IPS-11a (cell line): ENCODE measurements around the gene FRMD4A.

Experiments used
- H3K4me3 ChIP-seq: one replicate; pipeline ENCODE4 v1.5.1; 2013; ENCODE audit warnings: low read depth, low read length, control low read depth

Gene FRMD4A

GRCh38 chr10:13712837-13713581, 617.7 kb downstream of the FRMD4A start:
- no peak overlapping the region for H3K4me3 ChIP-seq

GRCh38 chr10:13712476-13712836, 618.3 kb downstream of the FRMD4A start:
- H3K4me3 ChIP-seq = no peak overlapping the region

- no peak overlapping the region for H3K4me3 ChIP-seq
Measured at GRCh38 chr10:13711291-13711690, 619.4 kb downstream of the FRMD4A start.

GRCh38 chr10:13709931-13710650, 620.6 kb downstream of the FRMD4A start:
- no peak overlapping the region for H3K4me3 ChIP-seq

GRCh38 chr10:13708256-13708990, 622.3 kb downstream of the FRMD4A start:
- no peak overlapping the region for H3K4me3 ChIP-seq

- H3K4me3 ChIP-seq = peak overlapping the region; percentile 8
Measured at GRCh38 chr10:13707156-13707881, 623.4 kb downstream of the FRMD4A start.

- no peak overlapping the region for H3K4me3 ChIP-seq
Measured at GRCh38 chr10:13706604-13707003, 624.1 kb downstream of the FRMD4A start.

- no peak overlapping the region for H3K4me3 ChIP-seq
Measured at GRCh38 chr10:13706175-13706574, 624.5 kb downstream of the FRMD4A start.

GRCh38 chr10:13705526-13706174, 625.1 kb downstream of the FRMD4A start:
- H3K4me3 ChIP-seq = no peak overlapping the region

- H3K4me3 ChIP-seq = no peak overlapping the region
Measured at GRCh38 chr10:13704964-13705363, 625.8 kb downstream of the FRMD4A start.

- H3K4me3 ChIP-seq = no peak overlapping the region
Measured at GRCh38 chr10:13703997-13704536, 626.7 kb downstream of the FRMD4A start.

- no peak overlapping the region for H3K4me3 ChIP-seq
Measured at GRCh38 chr10:13703101-13703818, 627.5 kb downstream of the FRMD4A start.

- H3K4me3 ChIP-seq = no peak overlapping the region
Measured at GRCh38 chr10:13701157-13701919, 629.4 kb downstream of the FRMD4A start.

GRCh38 chr10:13700473-13701144, 630.1 kb downstream of the FRMD4A start:
- H3K4me3 ChIP-seq = no peak overlapping the region

- no peak overlapping the region for H3K4me3 ChIP-seq
Measured at GRCh38 chr10:13699216-13699615, 631.5 kb downstream of the FRMD4A start.

GRCh38 chr10:13698217-13698616, 632.5 kb downstream of the FRMD4A start:
- H3K4me3 ChIP-seq = no peak overlapping the region

GRCh38 chr10:13696071-13696470, 634.7 kb downstream of the FRMD4A start:
- no peak overlapping the region for H3K4me3 ChIP-seq

- no peak overlapping the region for H3K4me3 ChIP-seq
Measured at GRCh38 chr10:13695588-13695987, 635.1 kb downstream of the FRMD4A start.
